ENCODE measurements around the gene ABAT.

The ABAT gene

DNA sequence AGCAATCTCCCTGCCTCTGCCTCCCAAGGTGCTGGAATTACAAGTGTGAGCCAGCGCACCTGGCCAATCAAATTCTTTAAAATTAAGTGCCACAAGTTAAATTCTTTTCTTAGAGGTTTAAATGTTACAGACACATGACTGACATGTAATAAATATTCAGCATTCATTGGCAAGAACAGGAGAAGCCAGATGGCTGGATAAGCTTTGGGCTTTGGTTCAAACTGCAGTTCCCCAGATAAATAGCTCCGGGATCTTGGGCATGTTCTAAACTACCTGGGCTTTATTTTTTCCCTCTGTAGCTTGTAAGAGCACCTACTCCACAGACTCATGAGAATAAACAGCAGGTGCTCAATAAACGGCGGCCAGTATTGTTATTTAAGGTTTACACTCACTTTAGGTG, 34.1 kb downstream of the ABAT start:
- no peak for TF ChIP-seq CTCF (IDR thresholded peaks at IDR 0.05; ENCODE audit: low read depth, low read length)
- no peak overlapping the region for H3K4me3 ChIP-seq (ENCODE audit: low read depth, low read length)

DNA sequence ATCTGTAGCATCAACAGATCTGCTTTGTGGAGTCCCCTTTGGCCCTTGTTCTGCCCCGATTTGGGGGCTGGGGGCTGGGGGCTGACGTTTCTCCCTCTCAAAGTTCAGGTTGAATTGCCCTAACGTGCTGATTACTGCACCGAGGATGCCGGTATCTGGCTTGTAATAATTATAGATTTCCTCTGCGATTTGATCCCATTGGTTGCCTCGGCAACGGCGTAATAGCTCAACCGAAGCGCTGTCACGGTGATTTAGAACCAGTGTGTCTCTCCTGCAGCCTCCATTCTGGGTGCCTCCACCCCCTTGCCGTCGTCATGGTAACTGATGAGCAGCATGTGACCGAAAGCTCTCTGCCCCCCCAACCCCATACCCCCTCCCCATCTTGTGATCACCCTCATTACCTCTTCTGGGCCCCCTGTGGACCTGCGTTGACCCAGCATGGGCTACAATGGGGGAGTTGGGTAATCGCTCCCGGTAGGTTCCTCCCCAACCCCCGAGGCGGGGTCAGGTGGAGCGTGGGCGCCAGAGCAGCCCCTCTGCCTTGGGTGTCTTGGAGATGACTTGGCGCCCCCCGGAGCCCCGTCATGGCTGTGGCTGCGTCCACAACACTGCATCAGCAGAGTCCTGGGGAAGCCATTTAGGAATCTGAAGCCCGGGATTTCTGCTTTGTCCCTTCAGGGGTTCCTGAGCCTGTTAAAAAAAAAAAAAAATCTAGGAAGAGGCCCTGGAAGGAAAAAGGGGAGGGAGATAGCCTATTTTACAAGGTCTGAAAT, 38.4 kb downstream of the ABAT start:
- TF ChIP-seq CTCF (IDR thresholded peaks at IDR 0.05; ENCODE audit: low read depth, low read length), result no peak
- no peak overlapping the region for H3K4me3 ChIP-seq (ENCODE audit: low read depth, low read length)

GRCh38 chr16:8713635-8714172, 39.3 kb downstream of the ABAT start:
- no peak for TF ChIP-seq CTCF (IDR thresholded peaks at IDR 0.05; ENCODE audit: low read depth, low read length)
- no peak overlapping the region for H3K4me3 ChIP-seq (ENCODE audit: low read depth, low read length)

GRCh38 chr16:8714174-8714573, 39.8 kb downstream of the ABAT start:
- TF ChIP-seq CTCF (IDR thresholded peaks at IDR 0.05; ENCODE audit: low read depth, low read length), result no peak
- H3K4me3 ChIP-seq (ENCODE audit: low read depth, low read length), result no peak overlapping the region

- H3K4me3 ChIP-seq (ENCODE audit: low read depth, low read length), result no peak overlapping the region
- TF ChIP-seq CTCF (IDR thresholded peaks at IDR 0.05; ENCODE audit: low read depth, low read length), result no peak
Observed at GRCh38 chr16:8714807-8715206, 40.4 kb downstream of the ABAT start.

DNA sequence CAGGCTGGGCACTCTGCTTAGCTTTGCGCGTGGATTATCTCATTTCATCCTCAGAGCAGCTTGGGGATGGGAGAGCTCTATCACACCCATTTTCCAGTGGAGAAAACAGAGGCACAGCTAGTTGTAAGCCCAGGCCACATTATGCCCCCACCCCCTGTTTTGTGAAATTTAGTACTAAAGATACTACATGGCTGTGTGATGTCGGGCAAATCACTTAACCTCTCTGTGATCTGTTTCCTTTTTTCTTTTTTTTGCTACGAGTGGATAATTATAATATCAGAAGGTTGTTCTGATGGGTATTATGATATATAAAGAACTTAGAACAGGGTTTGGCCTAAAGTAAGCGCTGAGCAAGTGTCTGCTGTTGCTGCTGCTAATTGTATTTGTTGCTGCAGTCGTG, 41.6 kb downstream of the ABAT start:
- no peak for TF ChIP-seq CTCF (IDR thresholded peaks at IDR 0.05; ENCODE audit: low read depth, low read length)
- H3K4me3 ChIP-seq (ENCODE audit: low read depth, low read length), result no peak overlapping the region

GRCh38 chr16:8716592-8716991, 42.2 kb downstream of the ABAT start:
- no peak for TF ChIP-seq CTCF (IDR thresholded peaks at IDR 0.05; ENCODE audit: low read depth, low read length)
- no peak overlapping the region for H3K4me3 ChIP-seq (ENCODE audit: low read depth, low read length)
